ENCODE measurements around the gene ZNF675. TPM values are rescaled to one million over a fixed set of nuclear protein-coding genes. Genes with fewer than 3 reads are reported as not detected.
"Not testable (repeated sequence)": the region's sequence is repeated elsewhere in the genome, so short reads cannot be mapped to it uniquely, and the experiment has no call there.

Gene ZNF675
- total RNA-seq, 1 experiment from 2014 or later: 12.9 TPM

DNA sequence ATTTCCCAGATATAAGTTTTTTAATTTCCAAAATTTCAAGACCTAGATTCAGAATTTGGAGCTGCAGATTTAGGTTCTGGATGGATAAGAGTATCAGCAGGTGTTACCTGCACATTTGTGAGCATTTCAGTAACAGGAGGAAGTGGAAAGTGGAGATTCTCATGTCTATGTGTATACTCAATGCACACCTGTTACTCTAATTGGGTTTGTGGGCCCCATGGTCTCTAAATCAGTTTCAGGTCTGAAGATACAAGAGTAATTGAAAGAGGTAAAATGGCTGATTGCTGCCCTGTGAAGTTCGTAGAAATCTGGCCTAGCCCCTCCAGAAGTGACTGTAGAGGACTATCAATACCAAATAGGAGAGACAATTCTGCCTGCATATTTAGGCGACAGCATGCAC is 13.9 kb downstream of the ZNF675 start:
- Mint-ChIP-seq H3K4me1 (ENCODE audit: low read depth, unreplicated experiment) (no peaks in the 10 kb centered on the region), H3K36me3 (ENCODE audit: insufficient read depth, unreplicated experiment) (peaks cover 21% of the 10 kb centered on the region), H3K4me3 (ENCODE audit: unreplicated experiment) (no peak overlapping the region), H3K27ac (ENCODE audit: unreplicated experiment) (no peak overlapping the region), H3K27me3 (ENCODE audit: insufficient read depth, unreplicated experiment) (no peaks in the 10 kb centered on the region), H3K9me3 (ENCODE audit: unreplicated experiment) (peaks cover 23% of the 10 kb centered on the region)
- ChIA-PET POLR2A (no interaction called here), CTCF (no interaction called here)
- intact Hi-C loops (cut with micrococcal nuclease; ENCODE audit: unreplicated experiment): no loop called here
- DNase-seq: no peak
- no peaks in the 10 kb centered on the region for H3K27me3 ChIP-seq (replicated peaks; ENCODE audit: control insufficient read depth, insufficient read depth, low read length)
- no peak overlapping the region for H3K4me3 ChIP-seq (ENCODE audit: low read depth, low read length)
- peaks cover 7% of the 10 kb centered on the region; the same call in 1 of the 2 replicates for H3K9me3 ChIP-seq
- BruUV-seq (replicated peaks): no TSS peak
- no peaks in the 10 kb centered on the region for H3K4me1 ChIP-seq
- no peaks in the 10 kb centered on the region for H3K36me3 ChIP-seq (ENCODE audit: control insufficient read depth, insufficient read depth, low read length)
- no peak for TF ChIP-seq CTCF (IDR thresholded peaks at IDR 0.05; ENCODE audit: insufficient read depth in 1 of 2, low read depth in 1 of 2, low read length in 1 of 2, severe bottlenecking in 1 of 2, unreplicated experiment in 1 of 2)

GRCh38 chr19:23668606-23669005 is 18.4 kb downstream of the ZNF675 start:
- H3K27me3 ChIP-seq (replicated peaks; ENCODE audit: control insufficient read depth, insufficient read depth, low read length); H3K9me3 Mint-ChIP-seq (ENCODE audit: unreplicated experiment); H3K4me1 ChIP-seq; H3K36me3 ChIP-seq (ENCODE audit: control insufficient read depth, insufficient read depth, low read length); intact Hi-C loops (cut with micrococcal nuclease; ENCODE audit: unreplicated experiment); POLR2A ChIA-PET; DNase-seq; BruUV-seq (replicated peaks); H3K4me3 Mint-ChIP-seq (ENCODE audit: unreplicated experiment); H3K27me3 Mint-ChIP-seq (ENCODE audit: insufficient read depth, unreplicated experiment); H3K4me1 Mint-ChIP-seq (ENCODE audit: low read depth, unreplicated experiment); CTCF ChIA-PET; H3K27ac Mint-ChIP-seq (ENCODE audit: unreplicated experiment); H3K9me3 ChIP-seq; H3K4me3 ChIP-seq (ENCODE audit: low read depth, low read length): not testable (repeated sequence)
- H3K36me3 Mint-ChIP-seq (ENCODE audit: insufficient read depth, unreplicated experiment): peaks cover 29% of the 10 kb centered on the region

GRCh38 chr19:23665651-23666410 is 21.2 kb downstream of the ZNF675 start:
- H3K27ac Mint-ChIP-seq (ENCODE audit: unreplicated experiment): no peak overlapping the region
- no peaks in the 10 kb centered on the region for H3K27me3 Mint-ChIP-seq (ENCODE audit: insufficient read depth, unreplicated experiment)
- no peak for TF ChIP-seq CTCF (IDR thresholded peaks at IDR 0.05; ENCODE audit: insufficient read depth in 1 of 2, low read depth in 1 of 2, low read length in 1 of 2, severe bottlenecking in 1 of 2, unreplicated experiment in 1 of 2)
- no TSS peak for BruUV-seq (replicated peaks)
- CTCF ChIA-PET: no interaction called here
- no peaks in the 10 kb centered on the region for H3K4me1 Mint-ChIP-seq (ENCODE audit: low read depth, unreplicated experiment)
- Histone ChIP-seq H3K36me3 (ENCODE audit: control insufficient read depth, insufficient read depth, low read length) (no peaks in the 10 kb centered on the region), H3K27me3 (replicated peaks; ENCODE audit: control insufficient read depth, insufficient read depth, low read length) (no peaks in the 10 kb centered on the region), H3K9me3 (0 out of 2 replicates have a peak, but pooled peaks cover 3% of the 10 kb centered on the region), H3K4me3 (ENCODE audit: low read depth, low read length) (no peak overlapping the region), H3K4me1 (no peaks in the 10 kb centered on the region)
- H3K36me3 Mint-ChIP-seq (ENCODE audit: insufficient read depth, unreplicated experiment): peaks cover 52% of the 10 kb centered on the region
- DNase-seq: no peak
- intact Hi-C loops (cut with micrococcal nuclease; ENCODE audit: unreplicated experiment): no loop called here
- POLR2A ChIA-PET: no interaction called here
- H3K9me3 Mint-ChIP-seq (ENCODE audit: unreplicated experiment): peaks cover 2% of the 10 kb centered on the region
- H3K4me3 Mint-ChIP-seq (ENCODE audit: unreplicated experiment): no peak overlapping the region

GRCh38 chr19:23649817-23650216 is 37.2 kb downstream of the ZNF675 start:
- H3K27me3 ChIP-seq (replicated peaks; ENCODE audit: control insufficient read depth, insufficient read depth, low read length); intact Hi-C loops (cut with micrococcal nuclease; ENCODE audit: unreplicated experiment); BruUV-seq (replicated peaks); POLR2A ChIA-PET; H3K4me1 ChIP-seq; H3K36me3 ChIP-seq (ENCODE audit: control insufficient read depth, insufficient read depth, low read length); H3K27me3 Mint-ChIP-seq (ENCODE audit: insufficient read depth, unreplicated experiment); H3K4me1 Mint-ChIP-seq (ENCODE audit: low read depth, unreplicated experiment); H3K4me3 Mint-ChIP-seq (ENCODE audit: unreplicated experiment); CTCF ChIA-PET; H3K4me3 ChIP-seq (ENCODE audit: low read depth, low read length): not testable (repeated sequence)
- peaks cover 41% of the 10 kb centered on the region for H3K9me3 ChIP-seq
- peak; percentile 39 to 61 for DNase-seq
- Mint-ChIP-seq H3K27ac (ENCODE audit: unreplicated experiment) (peak overlapping the region; percentile 17), H3K9me3 (ENCODE audit: unreplicated experiment) (peaks cover 34% of the 10 kb centered on the region), H3K36me3 (ENCODE audit: insufficient read depth, unreplicated experiment) (peaks cover 34% of the 10 kb centered on the region)

Other genes starting within 250 kb of the ZNF675 start
- 1.2 TPM in 2 replicates for gene ZNF681, start 71.7 kb upstream of the ZNF675 start, total RNA-seq (2022)
- gene ZNF726, start 227.7 kb upstream of the ZNF675 start, total RNA-seq (2022): not detected in 2 replicates

All from Caco-2 (cell line).